ENCODE data around the gene ADPRM. TPM values are rescaled to one million over a fixed set of nuclear protein-coding genes. Genes with fewer than 3 reads are reported as not detected.

The ADPRM gene
- total RNA-seq, 1 donor from 2014 or later: 6.8 TPM

Other genes starting within 250 kb of the ADPRM start
- not detected for gene MYH4, start 228.0 kb upstream of the ADPRM start, total RNA-seq
- 0.06 TPM for gene MYH1, start 179.1 kb upstream of the ADPRM start, total RNA-seq
- not detected for gene MYH2, start 147.9 kb upstream of the ADPRM start, total RNA-seq
- gene MYH3, start 40.3 kb upstream of the ADPRM start, total RNA-seq: 3.8 TPM
- gene SCO1, start 61 bp upstream of the ADPRM start, total RNA-seq: 42.9 TPM
- 20.8 TPM for gene TMEM220, start 32.4 kb downstream of the ADPRM start, total RNA-seq
- gene TMEM238L, start 106.5 kb downstream of the ADPRM start, total RNA-seq: not detected
- gene PIRT, start 140.5 kb downstream of the ADPRM start, total RNA-seq: not detected